ENCODE data around the gene UMAD1.

DNA sequence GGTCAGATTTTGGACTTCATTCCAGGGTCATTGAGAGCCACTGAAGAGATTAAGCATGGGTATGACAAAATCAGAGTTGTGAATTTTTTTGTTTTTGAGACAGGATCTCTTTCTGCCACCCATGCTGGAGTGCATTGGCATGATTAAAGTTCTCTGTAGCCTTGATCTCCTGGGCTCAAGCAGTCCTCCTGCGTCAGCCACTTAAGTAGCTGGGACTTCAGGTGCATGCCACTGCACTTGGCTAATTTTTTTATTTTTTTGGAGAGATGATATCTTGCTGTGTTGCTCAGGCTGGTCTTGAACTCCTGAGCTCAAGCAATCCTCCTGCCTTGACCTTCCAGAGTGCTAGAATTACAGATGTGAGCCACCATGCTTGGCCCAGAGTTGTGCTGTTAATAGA, 275.5 kb downstream of the UMAD1 start:
- no peak for TF ChIP-seq GATA2 (IDR thresholded peaks at IDR 0.05; ENCODE audit: low read depth, low read length)
- no peak for TF ChIP-seq GATA3 (IDR thresholded peaks at IDR 0.05; ENCODE audit: low read depth, low read length)

Data from SH-SY5Y (cell line).